GM12878 (cell line): ENCODE measurements around the gene FKBP7. TPM values are rescaled to one million over a fixed set of nuclear protein-coding genes. Genes with fewer than 3 reads are reported as not detected.

ENCODE experiments used
- BCL11A ChIP-seq: IDR thresholded peaks from 2 replicates; pipeline ENCODE4 v1.6.1; 2011; ENCODE audit warnings: low read depth, low read length
- BCLAF1 ChIP-seq: fragments of 450-650 bp; IDR thresholded peaks from 2 replicates; pipeline ENCODE4 v1.6.1; 2017; ENCODE audit warnings: antibody characterized with exemption, mild to moderate bottlenecking, moderate library complexity
- CHD4 ChIP-seq: fragments of 200-600 bp; sonication (generic); IDR thresholded peaks from 2 replicates; pipeline ENCODE4 v1.6.1; 2016; ENCODE audit warnings: mild to moderate bottlenecking
- CTCF ChIP-seq, 3 experiments: IDR thresholded peaks in 2 of 3; conservative IDR thresholded peaks in 1 of 3; 2 replicates each; pipeline ENCODE4 v1.5.1; 2011; ENCODE audit warnings: low read depth in 3 of 3, low read length in 3 of 3, mild to moderate bottlenecking in 3 of 3, control low read depth in 2 of 3, moderate library complexity in 2 of 3, inconsistent platforms in 1 of 3, mixed read lengths in 1 of 3; ENCODE audit not compliant: control insufficient read depth in 2 of 3, insufficient read depth in 1 of 3; ENCODE audit errors: extremely low read depth in 1 of 3
- E2F4 ChIP-seq: IDR thresholded peaks from 2 replicates; pipeline ENCODE4 v1.6.1; 2012; ENCODE audit warnings: low read depth, low read length, improper control_type of control experiment
- E2F8 ChIP-seq: fragments of 450-650 bp; IDR thresholded peaks from 2 replicates; pipeline ENCODE4 v1.6.1; 2018; ENCODE audit warnings: mild to moderate bottlenecking, low read depth, moderate library complexity; ENCODE audit not compliant: partially characterized antibody
- EGR1 ChIP-seq, 2 experiments: IDR thresholded peaks; 1 replicate in 1 of 2; 2 replicates in 1 of 2; pipeline ENCODE4 v1.6.1; 2011 to 2012; ENCODE audit warnings: low read depth in 2 of 2, low read length in 2 of 2, borderline replicate concordance in 1 of 2, mild to moderate bottlenecking in 1 of 2, moderate library complexity in 1 of 2
- ESRRA ChIP-seq: IDR thresholded peaks from 2 replicates; pipeline ENCODE4 v1.6.1; 2012; ENCODE audit warnings: mild to moderate bottlenecking, low read length, improper control_type of control experiment
- EZH2 ChIP-seq: IDR thresholded peaks from 2 replicates; pipeline ENCODE4 v1.6.1; 2012; ENCODE audit warnings: low read depth, mild to moderate bottlenecking, control low read depth, inconsistent platforms, low read length, borderline replicate concordance; ENCODE audit not compliant: control insufficient read depth
- IRF4 ChIP-seq: IDR thresholded peaks from 2 replicates; pipeline ENCODE4 v1.6.1; 2011; ENCODE audit warnings: low read depth, low read length
- NR2C2 ChIP-seq: IDR thresholded peaks from 2 replicates; pipeline ENCODE4 v1.6.1; 2011; ENCODE audit warnings: borderline replicate concordance, low read depth; ENCODE audit not compliant: control insufficient read depth, insufficient read length
- RCOR1 ChIP-seq: conservative IDR thresholded peaks from 2 replicates; pipeline ENCODE4 v1.6.1; 2012; ENCODE audit warnings: low read depth, low read length, improper control_type of control experiment
- SMARCA5 ChIP-seq: fragments of 450-650 bp; IDR thresholded peaks from 2 replicates; pipeline ENCODE4 v1.6.1; 2017; ENCODE audit warnings: mild to moderate bottlenecking
- USF1 ChIP-seq: IDR thresholded peaks from 2 replicates; pipeline ENCODE4 v1.6.1; 2011; ENCODE audit warnings: borderline replicate concordance, low read depth, mild to moderate bottlenecking, moderate library complexity, mixed read lengths, low read length; ENCODE audit not compliant: insufficient read depth; ENCODE audit errors: extremely low read length
- WRNIP1 ChIP-seq: IDR thresholded peaks from 2 replicates; pipeline ENCODE4 v1.6.1; 2011; ENCODE audit warnings: low read depth, low read length, improper control_type of control experiment, borderline replicate concordance
- ZBTB33 ChIP-seq: fragments of 450-650 bp; IDR thresholded peaks from 2 replicates; pipeline ENCODE4 v1.6.1; 2017; ENCODE audit warnings: mild to moderate bottlenecking
- polyA plus RNA-seq, 11 experiments: library from polyadenylated mRNA; depleted of rRNA in 4 of 11; unstranded in 6 of 11; stranded (reverse) in 5 of 11; fragments of >200 nt; fragmentation: Nextera tagmentation in 4 of 11; fragmentation: Illumina TruSeq in 1 of 11; extraction: Ambion mirVana in 4 of 11; extraction: Trizol in 1 of 11; gene quantifications; 1 replicate in 1 of 11; 2 replicates in 10 of 11; pipeline versions ENCODE4 v1.2.1 to v1.2.3, GENCODE V29; 2011 to 2016; ENCODE audit warnings: inconsistent platforms in 2 of 11, missing spikeins in 2 of 11, low read depth in 1 of 11
- total RNA-seq, 4 experiments: library from RNA; depleted of rRNA in 3 of 4; stranded (reverse); fragments of >200 nt in 3 of 4; fragmentation: Illumina TruSeq in 1 of 4; extraction: Trizol in 1 of 4; gene quantifications; 2 replicates each; pipeline versions ENCODE4 v1.2.1 to v1.2.3, GENCODE V29; 2013 to 2021

FKBP7 gene
- total and polyA plus RNA-seq, 10 of the 15 experiments (the other 5 are each of a cell fraction or from before 2014, with no cell fraction given): 5.6 to 16.7 (median 12.5) TPM

- TF ChIP-seq EZH2 (no peak), USF1 (no peak), SMARCA5 (peak; percentile 87), EGR1 (IDR thresholded peaks at IDR 0.05; ENCODE audit: borderline replicate concordance in 1 of 2, low read depth in 2 of 2, low read length in 2 of 2) (peak in 1 of 2 experiments; percentile 90; a peak in 2 of 3 replicates), IRF4 (no peak), E2F8 (no peak), CHD4 (no peak), RCOR1 (0 out of 2 replicates have a peak, but pooled peaks have one; percentile 9), CTCF (IDR thresholded peaks at IDR 0.05 in 2 of 3, conservative IDR thresholded peaks at IDR 0.05 in 1 of 3; ENCODE audit: control insufficient read depth in 2 of 3, extremely low read depth in 1 of 3, insufficient read depth in 1 of 3, low read depth in 3 of 3, low read length in 3 of 3) (no peak), E2F4 (no peak), BCL11A (no peak), BCLAF1 (no peak), ZBTB33 (no peak), WRNIP1 (no peak), NR2C2 (no peak), ESRRA (no peak)
Measured at GRCh38 chr2:178450774-178451525, 27.4 kb downstream of the FKBP7 start, which contains the start of the genes PJVK and PRKRA (continued).
